H9 (cell line): ENCODE results near the gene TTF2. TPM values are rescaled to one million over a fixed set of nuclear protein-coding genes. Genes with fewer than 3 reads are reported as not detected.
A peak's percentile ranks its signal among the peaks of the same experiment; 100 is the strongest.

Source experiments
- DNase-seq: peaks from one replicate; pipeline ENCODE4 v3.0.0-alpha.2; 2017
- H2AFZ ChIP-seq: one replicate; pipeline ENCODE4 v1.6.1; 2013; ENCODE audit warnings: mild to moderate bottlenecking, low read length, control low read depth, moderate library complexity
- H2AK5ac ChIP-seq: 2 replicates; pipeline ENCODE4 v1.6.1; 2013; ENCODE audit warnings: low read length, control low read depth, mixed read lengths; ENCODE audit not compliant: insufficient read length
- H2BK120ac ChIP-seq: one replicate; pipeline ENCODE4 v1.6.1; 2013; ENCODE audit warnings: low read depth, mild to moderate bottlenecking, low read length, control low read depth, inconsistent platforms; ENCODE audit not compliant: poor library complexity, severe bottlenecking
- H2BK12ac ChIP-seq: 2 replicates; pipeline ENCODE4 v1.6.1; 2013; ENCODE audit warnings: low read length, control low read depth, mixed read lengths, low read depth; ENCODE audit not compliant: insufficient read length
- H2BK15ac ChIP-seq: 2 replicates; pipeline ENCODE4 v1.6.1; 2013; ENCODE audit warnings: low read depth, low read length, control low read depth
- H2BK20ac ChIP-seq: one replicate; pipeline ENCODE4 v1.6.1; 2013; ENCODE audit warnings: low read depth, mild to moderate bottlenecking, low read length, control low read depth, inconsistent platforms; ENCODE audit not compliant: poor library complexity, severe bottlenecking
- H2BK5ac ChIP-seq: 2 replicates; pipeline ENCODE4 v1.6.1; 2013; ENCODE audit warnings: low read length, control low read depth, mixed read lengths; ENCODE audit not compliant: insufficient read length
- H3K14ac ChIP-seq: 2 replicates; pipeline ENCODE4 v1.6.1; 2013; ENCODE audit warnings: low read length, control low read depth; ENCODE audit not compliant: insufficient read depth
- H3K18ac ChIP-seq: 2 replicates; pipeline ENCODE4 v1.6.1; 2013; ENCODE audit warnings: low read depth, mild to moderate bottlenecking, mixed read lengths, low read length, control low read depth; ENCODE audit not compliant: insufficient read length
- H3K23ac ChIP-seq: 2 replicates; pipeline ENCODE4 v1.6.1; 2013; ENCODE audit warnings: low read length, control low read depth, mixed read lengths, low read depth; ENCODE audit not compliant: insufficient read length
- H3K23me2 ChIP-seq: 2 replicates; pipeline ENCODE4 v1.6.1; 2013; ENCODE audit warnings: low read depth, mild to moderate bottlenecking, mixed read lengths, low read length, control low read depth; ENCODE audit not compliant: insufficient read length, poor library complexity, severe bottlenecking
- H3K27ac ChIP-seq: 2 replicates; pipeline ENCODE4 v1.5.1; 2013; ENCODE audit warnings: low read length, control low read depth, mixed read lengths, low read depth; ENCODE audit not compliant: insufficient read length
- H3K27me3 ChIP-seq: 2 replicates; pipeline ENCODE4 v1.6.1; 2013; ENCODE audit warnings: low read length, control low read depth, inconsistent platforms; ENCODE audit not compliant: insufficient read depth
- H3K4ac ChIP-seq: 2 replicates; pipeline ENCODE4 v1.6.1; 2013; ENCODE audit warnings: low read depth, mild to moderate bottlenecking, control low read depth, inconsistent platforms, low read length, moderate library complexity
- H3K4me1 ChIP-seq: 2 replicates; pipeline ENCODE4 v1.6.1; 2013; ENCODE audit warnings: low read length, control low read depth, inconsistent platforms; ENCODE audit not compliant: insufficient read depth
- H3K4me2 ChIP-seq: 2 replicates; pipeline ENCODE4 v1.6.1; 2013; ENCODE audit warnings: low read length, control low read depth, mixed read lengths; ENCODE audit not compliant: insufficient read length, insufficient read depth
- H3K56ac ChIP-seq: 2 replicates; pipeline ENCODE4 v1.6.1; 2013; ENCODE audit warnings: low read depth, mild to moderate bottlenecking, mixed read lengths, low read length, control low read depth; ENCODE audit not compliant: insufficient read length
- H3K79me1 ChIP-seq: 2 replicates; pipeline ENCODE4 v1.6.1; 2013; ENCODE audit warnings: low read depth, mild to moderate bottlenecking, moderate library complexity, low read length, control low read depth, inconsistent platforms; ENCODE audit not compliant: insufficient read depth, poor library complexity, severe bottlenecking
- H3K79me2 ChIP-seq: 2 replicates; pipeline ENCODE4 v1.6.1; 2013; ENCODE audit warnings: low read length, control low read depth, inconsistent platforms; ENCODE audit not compliant: insufficient read depth
- H3K9ac ChIP-seq: 2 replicates; pipeline ENCODE4 v1.6.1; 2013; ENCODE audit warnings: low read length, control low read depth, mixed read lengths; ENCODE audit not compliant: insufficient read length; ENCODE audit errors: extremely low read depth
- H3K9me3 ChIP-seq: one replicate; pipeline ENCODE4 v1.6.1; 2013; ENCODE audit warnings: low read depth, low read length, inconsistent platforms; ENCODE audit not compliant: control insufficient read depth
- H3T11ph ChIP-seq: one replicate; pipeline ENCODE4 v1.6.1; 2013; ENCODE audit warnings: mild to moderate bottlenecking, low read length, control low read depth, inconsistent platforms
- H4K20me1 ChIP-seq: one replicate; pipeline ENCODE4 v1.6.1; 2013; ENCODE audit not compliant: control insufficient read depth, insufficient read length, insufficient read depth
- H4K5ac ChIP-seq: 2 replicates; pipeline ENCODE4 v1.6.1; 2013; ENCODE audit warnings: low read depth, mild to moderate bottlenecking, mixed read lengths, low read length, control low read depth; ENCODE audit not compliant: insufficient read length
- H4K8ac ChIP-seq: replicated peaks from 2 replicates; pipeline ENCODE4 v1.6.1; 2013; ENCODE audit warnings: low read length, control low read depth, mixed read lengths, low read depth; ENCODE audit not compliant: insufficient read length
- H4K91ac ChIP-seq: 2 replicates; pipeline ENCODE4 v1.6.1; 2013; ENCODE audit warnings: low read depth, mild to moderate bottlenecking, moderate library complexity, mixed read lengths, low read length, control low read depth; ENCODE audit not compliant: insufficient read length
- H3K27ac Mint-ChIP-seq, 3 experiments: 2 replicates in 2 of 3; 3 replicates in 1 of 3; pipeline ENCODE4 v1.8.0; 2020 to 2021; ENCODE audit warnings: mixed read lengths in 3 of 3, mild to moderate bottlenecking in 1 of 3, moderate library complexity in 1 of 3
- H3K27me3 Mint-ChIP-seq: 2 replicates; pipeline ENCODE4 v1.8.0; 2021; ENCODE audit warnings: low read depth, mild to moderate bottlenecking, moderate library complexity, mixed read lengths
- H3K36me3 Mint-ChIP-seq, 3 experiments: 2 replicates in 2 of 3; 3 replicates in 1 of 3; pipeline ENCODE4 v1.8.0; 2020 to 2021; ENCODE audit warnings: low read depth in 3 of 3, mixed read lengths in 3 of 3; ENCODE audit not compliant: insufficient read depth in 1 of 3
- H3K4me1 Mint-ChIP-seq, 2 experiments: 2 replicates each; pipeline ENCODE4 v1.8.0; 2020; ENCODE audit warnings: mixed read lengths in 2 of 2
- H3K4me3 Mint-ChIP-seq, 2 experiments: 2 replicates in 1 of 2; 3 replicates in 1 of 2; pipeline ENCODE4 v1.8.0; 2020 to 2021; ENCODE audit warnings: mild to moderate bottlenecking in 2 of 2, mixed read lengths in 2 of 2, moderate library complexity in 1 of 2
- H3K9me3 Mint-ChIP-seq, 2 experiments: 2 replicates in 1 of 2; 3 replicates in 1 of 2; pipeline ENCODE4 v1.8.0; 2020; ENCODE audit warnings: mild to moderate bottlenecking in 2 of 2, mixed read lengths in 2 of 2, moderate library complexity in 1 of 2
- CTCF ChIP-seq: fragments of 200-600 bp; sonication (generic); conservative IDR thresholded peaks from 3 replicates; pipeline ENCODE4 v1.8.0; 2021; ENCODE audit warnings: antibody characterized with exemption, mild to moderate bottlenecking
- WGBS: extraction: QIAGEN DNeasy Blood & Tissue Kit; methylation state at CpG from one replicate; pipeline ENCODE4 v1.1.7; 2013; ENCODE audit warnings: missing lambda C conversion rate, low lambda C conversion rate, mixed read lengths; ENCODE audit not compliant: insufficient read length; ENCODE audit errors: extremely low coverage; 5-methylcytosine and 5-hydroxymethylcytosine counted together
- total RNA-seq: library from RNA; stranded (reverse); gene quantifications from 2 replicates; pipeline ENCODE4 v1.2.1, GENCODE V29; 2021

The TTF2 gene
- total RNA-seq, 1 experiment from 2014 or later: 86.4 TPM

- H3K23me2 ChIP-seq: peaks cover 17% of the 10 kb centered on the region
- no CpG with 5 or more reads among the region's 4 CpGs for WGBS
- H3K79me2 ChIP-seq: no peaks in the 10 kb centered on the region
- no peak overlapping the region for H3T11ph ChIP-seq
- H3K27me3 Mint-ChIP-seq: no peaks in the 10 kb centered on the region
- no peak for DNase-seq
- peak overlapping the region; percentile 72 for H3K4me2 ChIP-seq
- H3K27ac Mint-ChIP-seq: peak overlapping the region in 2 of 3 experiments; percentile 30 to 53; a peak in 5 of 7 replicates
- TF ChIP-seq CTCF: no peak
- H3K4me1 Mint-ChIP-seq: peaks cover 12 to 19% of the 10 kb centered on the region in 2 experiments
- H3K14ac ChIP-seq: no peak overlapping the region
- no peak overlapping the region for H3K18ac ChIP-seq
- peaks cover 5 to 27% (median 18%) of the 10 kb centered on the region in 3 experiments; a peak in 6 of 7 replicates for H3K36me3 Mint-ChIP-seq
- H3K23ac ChIP-seq: no peak overlapping the region
- no peak overlapping the region for H2BK5ac ChIP-seq
- H3K9ac ChIP-seq: peak overlapping the region; percentile 58
- H3K79me1 ChIP-seq: no peaks in the 10 kb centered on the region
- H3K4ac ChIP-seq: no peak overlapping the region
- H2AFZ ChIP-seq: no peak overlapping the region
- H2BK15ac ChIP-seq: no peak overlapping the region
- H4K91ac ChIP-seq: no peak overlapping the region
- no peak overlapping the region for H2BK20ac ChIP-seq
- H3K9me3 Mint-ChIP-seq: no peaks in the 10 kb centered on the region
- no peak overlapping the region for H4K5ac ChIP-seq
- no peak overlapping the region for H2BK12ac ChIP-seq
- no peak overlapping the region for H3K4me3 Mint-ChIP-seq
- no peak overlapping the region for H2BK120ac ChIP-seq
- H3K56ac ChIP-seq: no peak overlapping the region
- H3K4me1 ChIP-seq: no peaks in the 10 kb centered on the region
- no peaks in the 10 kb centered on the region for H3K9me3 ChIP-seq
- no peaks in the 10 kb centered on the region for H3K27me3 ChIP-seq
- no peak overlapping the region for H2AK5ac ChIP-seq
- H3K27ac ChIP-seq: no peak overlapping the region
- no peaks in the 10 kb centered on the region for H4K20me1 ChIP-seq
- H4K8ac ChIP-seq: no peak overlapping the region
These were observed 1.3 kb upstream of the TTF2 start for GRCh38 chr1:117058810-117059209.
